ENCODE results near the gene TRAM2.

Gene TRAM2

GRCh38 chr6:52499026-52499425 lies 77.8 kb downstream of the TRAM2 start:
- Histone ChIP-seq H3K9ac (ENCODE audit: low read length) (peak overlapping the region; percentile 56; the same call in 1 of the 2 replicates), H3K79me2 (ENCODE audit: low read length) (no peaks in the 10 kb centered on the region), H3K4me3 (ENCODE audit: low read length) (no peak overlapping the region), H3K4me1 (ENCODE audit: low read length) (peaks cover 70% of the 10 kb centered on the region), H3K27me3 (ENCODE audit: low read depth, low read length) (no peaks in the 10 kb centered on the region), H3K9me3 (ENCODE audit: insufficient read depth, low read length) (no peaks in the 10 kb centered on the region), H3K36me3 (replicated peaks; ENCODE audit: low read depth, low read length) (peaks cover 24% of the 10 kb centered on the region), H3K27ac (ENCODE audit: low read length) (no peak overlapping the region), H2AFZ (ENCODE audit: low read depth, low read length) (no peak overlapping the region), H4K20me1 (ENCODE audit: insufficient read depth, low read length) (no peaks in the 10 kb centered on the region), H3K4me2 (ENCODE audit: low read length) (peak overlapping the region; percentile 80)
- TF ChIP-seq EZH2phosphoT487 (IDR thresholded peaks at IDR 0.05; ENCODE audit: low read depth) (no peak), CTCF (IDR thresholded peaks at IDR 0.05; ENCODE audit: low read depth, low read length) (no peak)

GRCh38 chr6:52498538-52499017 lies 78.3 kb downstream of the TRAM2 start:
- peak overlapping the region; percentile 56 for H3K9ac ChIP-seq (ENCODE audit: low read length)
- TF ChIP-seq CTCF (IDR thresholded peaks at IDR 0.05; ENCODE audit: low read depth, low read length) (no peak), EZH2phosphoT487 (IDR thresholded peaks at IDR 0.05; ENCODE audit: low read depth) (no peak)
- peak overlapping the region; percentile 60 for H3K4me3 ChIP-seq (ENCODE audit: low read length)
- H3K9me3 ChIP-seq (ENCODE audit: insufficient read depth, low read length), result no peaks in the 10 kb centered on the region
- H3K36me3 ChIP-seq (replicated peaks; ENCODE audit: low read depth, low read length), result peaks cover 24% of the 10 kb centered on the region
- H3K27me3 ChIP-seq (ENCODE audit: low read depth, low read length), result no peaks in the 10 kb centered on the region
- peaks cover 70% of the 10 kb centered on the region for H3K4me1 ChIP-seq (ENCODE audit: low read length)
- no peaks in the 10 kb centered on the region for H4K20me1 ChIP-seq (ENCODE audit: insufficient read depth, low read length)
- H3K79me2 ChIP-seq (ENCODE audit: low read length), result no peaks in the 10 kb centered on the region
- peak overlapping the region; percentile 80 for H3K27ac ChIP-seq (ENCODE audit: low read length)
- no peak overlapping the region for H2AFZ ChIP-seq (ENCODE audit: low read depth, low read length)
- H3K4me2 ChIP-seq (ENCODE audit: low read length), result peak overlapping the region; percentile 80

- H3K4me2 ChIP-seq (ENCODE audit: low read length), result peak overlapping the region; percentile 80
- TF ChIP-seq CTCF (IDR thresholded peaks at IDR 0.05; ENCODE audit: low read depth, low read length), result no peak
- no peak for TF ChIP-seq EZH2phosphoT487 (IDR thresholded peaks at IDR 0.05; ENCODE audit: low read depth)
- no peaks in the 10 kb centered on the region for H4K20me1 ChIP-seq (ENCODE audit: insufficient read depth, low read length)
- no peaks in the 10 kb centered on the region for H3K9me3 ChIP-seq (ENCODE audit: insufficient read depth, low read length)
- H3K79me2 ChIP-seq (ENCODE audit: low read length), result no peaks in the 10 kb centered on the region
- peaks cover 69% of the 10 kb centered on the region for H3K4me1 ChIP-seq (ENCODE audit: low read length)
- peak overlapping the region; percentile 60 for H3K4me3 ChIP-seq (ENCODE audit: low read length)
- peaks cover 24% of the 10 kb centered on the region for H3K36me3 ChIP-seq (replicated peaks; ENCODE audit: low read depth, low read length)
- H3K27ac ChIP-seq (ENCODE audit: low read length), result peak overlapping the region; percentile 80
- H3K27me3 ChIP-seq (ENCODE audit: low read depth, low read length), result no peaks in the 10 kb centered on the region
- no peak overlapping the region for H2AFZ ChIP-seq (ENCODE audit: low read depth, low read length)
- peak overlapping the region; percentile 56 for H3K9ac ChIP-seq (ENCODE audit: low read length)
Measured at GRCh38 chr6:52497652-52498408, 79.0 kb downstream of the TRAM2 start.

- Histone ChIP-seq H3K36me3 (replicated peaks; ENCODE audit: low read depth, low read length) (peaks cover 14% of the 10 kb centered on the region), H3K4me2 (ENCODE audit: low read length) (peak overlapping the region; percentile 80), H3K4me3 (ENCODE audit: low read length) (peak overlapping the region; percentile 47; the same call in 1 of the 2 replicates), H3K27ac (ENCODE audit: low read length) (peak overlapping the region; percentile 57), H3K27me3 (ENCODE audit: low read depth, low read length) (no peaks in the 10 kb centered on the region), H2AFZ (ENCODE audit: low read depth, low read length) (no peak overlapping the region), H3K9ac (ENCODE audit: low read length) (peak overlapping the region; percentile 32; the same call in 1 of the 2 replicates), H3K79me2 (ENCODE audit: low read length) (no peaks in the 10 kb centered on the region), H4K20me1 (ENCODE audit: insufficient read depth, low read length) (no peaks in the 10 kb centered on the region), H3K9me3 (ENCODE audit: insufficient read depth, low read length) (no peaks in the 10 kb centered on the region), H3K4me1 (ENCODE audit: low read length) (peaks cover 75% of the 10 kb centered on the region)
- TF ChIP-seq EZH2phosphoT487 (IDR thresholded peaks at IDR 0.05; ENCODE audit: low read depth) (no peak), CTCF (IDR thresholded peaks at IDR 0.05; ENCODE audit: low read depth, low read length) (no peak)
Measured at GRCh38 chr6:52496631-52497030, 80.2 kb downstream of the TRAM2 start.

Data from OCI-LY3 (cell line).